HepG2 (cell line): ENCODE results near the gene ATRNL1. TPM values are rescaled to one million over a fixed set of nuclear protein-coding genes. Genes with fewer than 3 reads are reported as not detected.
A peak's percentile ranks its signal among the peaks of the same experiment; 100 is the strongest.

Experiments used
- ATAC-seq: fragments of 200-7000 bp; cut with Tn5 transposase; 3 replicates; pipeline ENCODE4 v1.9.1; 2020; ENCODE audit warnings: mild to moderate bottlenecking, moderate library complexity
- BruUV-seq: library from RNA; stranded (reverse); fragments of 400-500 nt; replicated peaks from 2 replicates; lab custom pipeline; 2021; lab: Mats Ljungman, UMichigan
- CTCF ChIA-PET: fragments of 300-600 bp; formaldehyde crosslinking; extraction: SDS; loops from one replicate; lab custom pipeline; 2021; ENCODE audit warnings: low total read pairs, inconsistent platforms, low intra/inter-chr PET ratio; lab: Yijun Ruan, JAX
- POLR2A ChIA-PET: fragments of 350-600 bp; sonication (Branson Sonifier 250); formaldehyde crosslinking; loops from one replicate; lab custom pipeline; 2020; ENCODE audit warnings: antibody characterized with exemption, inconsistent platforms; lab: Yijun Ruan, JAX
- DNase-seq: peaks from one replicate; pipeline ENCODE4 v3.0.0-alpha.2; 2015; ENCODE audit warnings: low spot score
- FAIRE-seq: peaks from 3 replicates; lab custom pipeline; 2011; peaks lifted over from hg19 to GRCh38; lab: Jason Lieb, UNC
- H2AFZ ChIP-seq: one replicate; pipeline ENCODE4 v1.6.1; 2011; ENCODE audit warnings: low read length, inconsistent platforms
- H3K27ac ChIP-seq: fragments of 300-600 bp; 3 replicates; pipeline ENCODE4 v1.8.0; 2011; ENCODE audit warnings: mixed run types, mild to moderate bottlenecking, mixed read lengths, low read length, inconsistent platforms; ENCODE audit not compliant: insufficient read depth; ENCODE audit errors: extremely low read length
- H3K27me3 ChIP-seq, 2 experiments: fragments of 200-600 bp in 1 of 2; 2 replicates in 1 of 2; 3 replicates in 1 of 2; pipeline versions ENCODE4 v1.6.0 to v1.8.0; 2011; ENCODE audit warnings: low read length in 2 of 2, mild to moderate bottlenecking in 2 of 2, moderate library complexity in 2 of 2, inconsistent platforms in 1 of 2; ENCODE audit not compliant: insufficient read depth in 2 of 2, control insufficient read depth in 1 of 2
- H3K36me3 ChIP-seq, 2 experiments: fragments of 200-600 bp in 1 of 2; replicated peaks in 1 of 2; 2 replicates in 1 of 2; 3 replicates in 1 of 2; pipeline versions ENCODE4 v1.5.1 to v1.8.0; 2011; ENCODE audit warnings: low read length in 2 of 2, inconsistent platforms in 1 of 2; ENCODE audit not compliant: insufficient read depth in 2 of 2, control insufficient read depth in 1 of 2
- H3K4me1 ChIP-seq: 2 replicates; pipeline ENCODE4 v1.5.1; 2012; ENCODE audit warnings: low read length, inconsistent platforms; ENCODE audit not compliant: insufficient read depth
- H3K4me2 ChIP-seq: 2 replicates; pipeline ENCODE4 v1.6.0; 2011; ENCODE audit warnings: low read depth, low read length, inconsistent platforms
- H3K4me3 ChIP-seq, 3 experiments: fragments of 200-600 bp in 1 of 3; sonication (generic), shearing (Covaris generic) in 1 of 3; replicated peaks in 1 of 3; 2 replicates each; pipeline ENCODE4 v1.5.1; 2011 to 2016; ENCODE audit warnings: low read length in 3 of 3, inconsistent platforms in 2 of 3, low read depth in 2 of 3, mild to moderate bottlenecking in 2 of 3, control low read depth in 1 of 3, mixed read lengths in 1 of 3; ENCODE audit not compliant: insufficient read depth in 1 of 3
- H3K79me2 ChIP-seq: one replicate; pipeline ENCODE4 v1.6.1; 2011; ENCODE audit warnings: low read length, inconsistent platforms; ENCODE audit not compliant: insufficient read depth
- H3K9ac ChIP-seq: 2 replicates; pipeline ENCODE4 v1.6.0; 2011; ENCODE audit warnings: mild to moderate bottlenecking, low read depth, low read length, inconsistent platforms; ENCODE audit not compliant: insufficient read depth
- H3K9me3 ChIP-seq: 2 replicates; pipeline ENCODE4 v1.5.1; 2012; ENCODE audit warnings: mild to moderate bottlenecking, low read length
- H4K20me1 ChIP-seq: 2 replicates; pipeline ENCODE4 v1.6.0; 2011; ENCODE audit warnings: inconsistent platforms, mild to moderate bottlenecking, low read length, moderate library complexity; ENCODE audit not compliant: insufficient read depth
- ZNF124 ChIP-seq: sonication (generic); formaldehyde crosslinking; IDR thresholded peaks from 2 replicates; pipeline ENCODE4 v1.4.0; 2020; ENCODE audit warnings: missing genetic modification reagents
- ZNF263 ChIP-seq: sonication (generic); formaldehyde crosslinking; IDR thresholded peaks from 2 replicates; pipeline ENCODE4 v1.4.0; 2020; ENCODE audit warnings: missing genetic modification reagents
- WGBS: methylation state at CpG from one replicate; pipeline ENCODE4 v1.1.6; 2017; ENCODE audit warnings: low lambda C conversion rate; 5-methylcytosine and 5-hydroxymethylcytosine counted together
- in situ Hi-C: cut with HindIII; loops from 2 replicates; pipeline ENCODE4 v1.10.0; 2017; ENCODE audit warnings: low pct_unique_long_range_greater_than_20kb; ENCODE audit not compliant: extremely low pct_ligation_motif_present
- intact Hi-C: fragments of 100-400 bp; cut with micrococcal nuclease; formaldehyde crosslinking; loops from one replicate; pipeline ENCODE4 v1.10.0; 2022; ENCODE audit not compliant: unreplicated experiment
- polyA plus RNA-seq, 8 experiments: library from polyadenylated mRNA; depleted of rRNA in 3 of 8; stranded (reverse) in 7 of 8; unstranded in 1 of 8; fragments of >200 nt; fragmentation: Illumina TruSeq in 4 of 8; extraction: Trizol in 4 of 8; gene quantifications; 2 replicates each; pipeline versions ENCODE4 v1.2.1 to v1.2.3, GENCODE V29; 2011 to 2016; ENCODE audit warnings: low read depth in 4 of 8, missing spikeins in 1 of 8, mixed read lengths in 1 of 8; ENCODE audit not compliant: insufficient read depth in 1 of 8
- total RNA-seq, 5 experiments: library from RNA; depleted of rRNA; stranded (reverse); fragments of >200 nt; fragmentation: Illumina TruSeq; extraction: Trizol; gene quantifications; 2 replicates each; pipeline ENCODE4 v1.2.3, GENCODE V29; 2016; ENCODE audit warnings: low read depth in 1 of 5
- TF ChIP-seq, protein P1 (sequence below): sonication (generic); formaldehyde crosslinking; IDR thresholded peaks from 2 replicates; pipeline ENCODE4 v1.5.1; 2020; ENCODE audit warnings: mild to moderate bottlenecking, missing genetic modification reagents, moderate library complexity
- TF ChIP-seq, protein P2 (sequence below): sonication (generic); formaldehyde crosslinking; IDR thresholded peaks from one replicate; pipeline ENCODE4 v1.5.1; 2020; ENCODE audit warnings: mild to moderate bottlenecking, missing genetic modification reagents; ENCODE audit errors: not compliant biosample characterization
- TF ChIP-seq, protein P3 (sequence below): sonication (generic); formaldehyde crosslinking; conservative IDR thresholded peaks from 2 replicates; pipeline ENCODE4 v1.4.0; 2020; ENCODE audit warnings: missing genetic modification reagents
- TF ChIP-seq, protein P4 (sequence below): sonication (generic); formaldehyde crosslinking; IDR thresholded peaks from 2 replicates; pipeline ENCODE4 v1.5.0; 2020; ENCODE audit warnings: missing genetic modification reagents

The ATRNL1 gene
- total and polyA plus RNA-seq, 2 of the 13 experiments (the other 11 are each of a cell fraction or from before 2014, with no cell fraction given), result 0.04 TPM; not detected in 1

DNA sequence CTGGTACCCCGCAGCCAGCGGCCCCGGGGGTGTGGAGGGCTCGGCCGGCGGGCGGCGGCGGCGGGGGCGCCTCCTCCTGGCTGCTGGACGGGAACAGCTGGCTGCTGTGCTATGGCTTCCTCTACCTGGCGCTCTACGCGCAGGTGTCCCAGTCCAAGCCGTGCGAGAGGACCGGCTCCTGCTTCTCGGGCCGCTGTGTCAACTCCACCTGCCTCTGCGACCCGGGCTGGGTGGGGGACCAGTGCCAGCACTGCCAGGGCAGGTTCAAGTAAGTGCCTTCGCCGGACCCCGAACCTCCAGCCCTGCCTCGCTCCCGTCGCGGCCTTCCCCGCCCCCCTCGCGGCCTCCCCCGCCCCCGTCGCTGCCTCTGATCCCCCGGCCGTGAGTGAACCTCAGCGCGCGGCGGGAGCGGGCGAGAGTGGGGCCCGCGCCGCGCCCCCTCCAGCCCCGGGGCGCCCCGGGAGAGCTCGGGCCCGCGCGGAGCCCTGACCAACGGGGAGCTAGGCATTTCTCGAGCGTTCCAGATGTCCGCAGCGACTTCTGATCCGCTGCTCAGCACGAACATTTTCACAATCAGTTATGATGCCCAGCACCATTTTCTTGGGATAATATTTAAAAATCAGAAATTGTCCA, 727 bp downstream of the ATRNL1 start:
- H3K9ac ChIP-seq, result no peak overlapping the region
- ATAC-seq, result peak; percentile 88
- intact Hi-C loops (loop anchor here (1.0 to 5.0 kb wide), 2 partner anchors 67 to 217 kb away; no protein-coding TSS in a partner anchor), in situ Hi-C loops (no loop called here)
- DNase-seq, result no peak
- no peak for FAIRE-seq
- H2AFZ ChIP-seq, result no peak overlapping the region
- peak overlapping the region; percentile 84 for H3K4me2 ChIP-seq
- peak overlapping the region; percentile 47 to 73 (median 62); a peak in 4 of 6 replicates for H3K4me3 ChIP-seq
- H3K9me3 ChIP-seq, result no peaks in the 10 kb centered on the region
- ChIA-PET POLR2A (no interaction called here), CTCF (no interaction called here)
- no TSS peak for BruUV-seq
- no peaks in the 10 kb centered on the region for H3K4me1 ChIP-seq
- no peaks in the 10 kb centered on the region for H4K20me1 ChIP-seq
- H3K79me2 ChIP-seq, result no peaks in the 10 kb centered on the region
- 59% methylated on average over 4 of the region's 61 CpGs for WGBS
- H3K27me3 ChIP-seq, result peaks cover 3 to 26% of the 10 kb centered on the region in 2 experiments; a peak in 3 of 5 replicates
- no peak overlapping the region for H3K27ac ChIP-seq
- H3K36me3 ChIP-seq, result no peaks in the 10 kb centered on the region
- TF ChIP-seq, protein P1, sequence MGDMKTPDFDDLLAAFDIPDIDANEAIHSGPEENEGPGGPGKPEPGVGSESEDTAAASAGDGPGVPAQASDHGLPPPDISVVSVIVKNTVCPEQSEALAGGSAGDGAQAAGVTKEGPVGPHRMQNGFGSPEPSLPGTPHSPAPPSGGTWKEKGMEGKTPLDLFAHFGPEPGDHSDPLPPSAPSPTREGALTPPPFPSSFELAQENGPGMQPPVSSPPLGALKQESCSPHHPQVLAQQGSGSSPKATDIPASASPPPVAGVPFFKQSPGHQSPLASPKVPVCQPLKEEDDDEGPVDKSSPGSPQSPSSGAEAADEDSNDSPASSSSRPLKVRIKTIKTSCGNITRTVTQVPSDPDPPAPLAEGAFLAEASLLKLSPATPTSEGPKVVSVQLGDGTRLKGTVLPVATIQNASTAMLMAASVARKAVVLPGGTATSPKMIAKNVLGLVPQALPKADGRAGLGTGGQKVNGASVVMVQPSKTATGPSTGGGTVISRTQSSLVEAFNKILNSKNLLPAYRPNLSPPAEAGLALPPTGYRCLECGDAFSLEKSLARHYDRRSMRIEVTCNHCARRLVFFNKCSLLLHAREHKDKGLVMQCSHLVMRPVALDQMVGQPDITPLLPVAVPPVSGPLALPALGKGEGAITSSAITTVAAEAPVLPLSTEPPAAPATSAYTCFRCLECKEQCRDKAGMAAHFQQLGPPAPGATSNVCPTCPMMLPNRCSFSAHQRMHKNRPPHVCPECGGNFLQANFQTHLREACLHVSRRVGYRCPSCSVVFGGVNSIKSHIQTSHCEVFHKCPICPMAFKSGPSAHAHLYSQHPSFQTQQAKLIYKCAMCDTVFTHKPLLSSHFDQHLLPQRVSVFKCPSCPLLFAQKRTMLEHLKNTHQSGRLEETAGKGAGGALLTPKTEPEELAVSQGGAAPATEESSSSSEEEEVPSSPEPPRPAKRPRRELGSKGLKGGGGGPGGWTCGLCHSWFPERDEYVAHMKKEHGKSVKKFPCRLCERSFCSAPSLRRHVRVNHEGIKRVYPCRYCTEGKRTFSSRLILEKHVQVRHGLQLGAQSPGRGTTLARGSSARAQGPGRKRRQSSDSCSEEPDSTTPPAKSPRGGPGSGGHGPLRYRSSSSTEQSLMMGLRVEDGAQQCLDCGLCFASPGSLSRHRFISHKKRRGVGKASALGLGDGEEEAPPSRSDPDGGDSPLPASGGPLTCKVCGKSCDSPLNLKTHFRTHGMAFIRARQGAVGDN (CRISPR knock-in tag), result peak; percentile 12; the same call in 1 of the 2 replicates
- TF ChIP-seq, protein P2, sequence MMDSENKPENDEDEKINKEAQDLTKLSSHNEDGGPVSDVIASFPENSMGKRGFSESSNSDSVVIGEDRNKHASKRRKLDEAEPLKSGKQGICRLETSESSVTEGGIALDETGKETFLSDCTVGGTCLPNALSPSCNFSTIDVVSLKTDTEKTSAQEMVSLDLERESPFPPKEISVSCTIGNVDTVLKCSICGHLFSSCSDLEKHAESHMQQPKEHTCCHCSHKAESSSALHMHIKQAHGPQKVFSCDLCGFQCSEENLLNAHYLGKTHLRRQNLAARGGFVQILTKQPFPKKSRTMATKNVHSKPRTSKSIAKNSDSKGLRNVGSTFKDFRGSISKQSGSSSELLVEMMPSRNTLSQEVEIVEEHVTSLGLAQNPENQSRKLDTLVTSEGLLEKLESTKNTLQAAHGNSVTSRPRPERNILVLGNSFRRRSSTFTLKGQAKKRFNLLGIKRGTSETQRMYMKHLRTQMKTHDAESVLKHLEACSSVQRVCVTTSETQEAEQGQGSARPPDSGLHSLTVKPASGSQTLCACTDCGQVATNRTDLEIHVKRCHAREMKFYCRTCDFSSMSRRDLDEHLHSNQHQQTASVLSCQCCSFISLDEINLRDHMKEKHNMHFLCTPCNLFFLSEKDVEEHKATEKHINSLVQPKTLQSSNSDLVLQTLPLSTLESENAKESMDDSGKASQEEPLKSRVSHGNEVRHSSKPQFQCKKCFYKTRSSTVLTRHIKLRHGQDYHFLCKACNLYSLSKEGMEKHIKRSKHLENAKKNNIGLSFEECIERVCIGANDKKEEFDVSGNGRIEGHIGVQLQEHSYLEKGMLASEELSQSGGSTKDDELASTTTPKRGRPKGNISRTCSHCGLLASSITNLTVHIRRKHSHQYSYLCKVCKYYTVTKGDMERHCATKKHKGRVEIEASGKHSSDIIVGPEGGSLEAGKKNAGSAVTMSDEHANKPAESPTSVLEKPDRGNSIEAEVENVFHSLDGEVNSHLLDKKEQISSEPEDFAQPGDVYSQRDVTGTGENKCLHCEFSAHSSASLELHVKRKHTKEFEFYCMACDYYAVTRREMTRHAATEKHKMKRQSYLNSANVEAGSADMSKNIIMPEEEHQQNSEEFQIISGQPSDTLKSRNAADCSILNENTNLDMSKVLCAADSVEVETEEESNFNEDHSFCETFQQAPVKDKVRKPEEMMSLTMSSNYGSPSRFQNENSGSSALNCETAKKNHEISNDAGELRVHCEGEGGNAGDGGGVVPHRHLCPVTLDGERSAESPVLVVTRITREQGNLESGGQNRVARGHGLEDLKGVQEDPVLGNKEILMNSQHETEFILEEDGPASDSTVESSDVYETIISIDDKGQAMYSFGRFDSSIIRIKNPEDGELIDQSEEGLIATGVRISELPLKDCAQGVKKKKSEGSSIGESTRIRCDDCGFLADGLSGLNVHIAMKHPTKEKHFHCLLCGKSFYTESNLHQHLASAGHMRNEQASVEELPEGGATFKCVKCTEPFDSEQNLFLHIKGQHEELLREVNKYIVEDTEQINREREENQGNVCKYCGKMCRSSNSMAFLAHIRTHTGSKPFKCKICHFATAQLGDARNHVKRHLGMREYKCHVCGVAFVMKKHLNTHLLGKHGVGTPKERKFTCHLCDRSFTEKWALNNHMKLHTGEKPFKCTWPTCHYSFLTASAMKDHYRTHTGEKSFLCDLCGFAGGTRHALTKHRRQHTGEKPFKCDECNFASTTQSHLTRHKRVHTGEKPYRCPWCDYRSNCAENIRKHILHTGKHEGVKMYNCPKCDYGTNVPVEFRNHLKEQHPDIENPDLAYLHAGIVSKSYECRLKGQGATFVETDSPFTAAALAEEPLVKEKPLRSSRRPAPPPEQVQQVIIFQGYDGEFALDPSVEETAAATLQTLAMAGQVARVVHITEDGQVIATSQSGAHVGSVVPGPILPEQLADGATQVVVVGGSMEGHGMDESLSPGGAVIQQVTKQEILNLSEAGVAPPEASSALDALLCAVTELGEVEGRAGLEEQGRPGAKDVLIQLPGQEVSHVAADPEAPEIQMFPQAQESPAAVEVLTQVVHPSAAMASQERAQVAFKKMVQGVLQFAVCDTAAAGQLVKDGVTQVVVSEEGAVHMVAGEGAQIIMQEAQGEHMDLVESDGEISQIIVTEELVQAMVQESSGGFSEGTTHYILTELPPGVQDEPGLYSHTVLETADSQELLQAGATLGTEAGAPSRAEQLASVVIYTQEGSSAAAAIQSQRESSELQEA, result no peak
- TF ChIP-seq, protein P3, sequence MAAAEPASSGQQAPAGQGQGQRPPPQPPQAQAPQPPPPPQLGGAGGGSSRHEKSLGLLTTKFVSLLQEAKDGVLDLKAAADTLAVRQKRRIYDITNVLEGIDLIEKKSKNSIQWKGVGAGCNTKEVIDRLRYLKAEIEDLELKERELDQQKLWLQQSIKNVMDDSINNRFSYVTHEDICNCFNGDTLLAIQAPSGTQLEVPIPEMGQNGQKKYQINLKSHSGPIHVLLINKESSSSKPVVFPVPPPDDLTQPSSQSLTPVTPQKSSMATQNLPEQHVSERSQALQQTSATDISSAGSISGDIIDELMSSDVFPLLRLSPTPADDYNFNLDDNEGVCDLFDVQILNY (CRISPR knock-in tag), result no peak
- TF ChIP-seq ZNF263, result no peak
- TF ChIP-seq, protein P4, sequence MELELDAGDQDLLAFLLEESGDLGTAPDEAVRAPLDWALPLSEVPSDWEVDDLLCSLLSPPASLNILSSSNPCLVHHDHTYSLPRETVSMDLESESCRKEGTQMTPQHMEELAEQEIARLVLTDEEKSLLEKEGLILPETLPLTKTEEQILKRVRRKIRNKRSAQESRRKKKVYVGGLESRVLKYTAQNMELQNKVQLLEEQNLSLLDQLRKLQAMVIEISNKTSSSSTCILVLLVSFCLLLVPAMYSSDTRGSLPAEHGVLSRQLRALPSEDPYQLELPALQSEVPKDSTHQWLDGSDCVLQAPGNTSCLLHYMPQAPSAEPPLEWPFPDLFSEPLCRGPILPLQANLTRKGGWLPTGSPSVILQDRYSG (CRISPR knock-in tag), result no peak
- TF ChIP-seq ZNF124 (CRISPR knock-in tag), result no peak
